Neutrophil (primary cell): ENCODE results near the gene IL6R.
A peak's percentile ranks its signal among the peaks of the same experiment; 100 is the strongest.

Experiments used
- H3K27ac ChIP-seq: fragments of 200-600 bp; sonication (generic); 2 replicates; pipeline ENCODE4 v1.5.1; 2016; ENCODE audit warnings: mild to moderate bottlenecking, moderate library complexity
- H3K27me3 ChIP-seq: fragments of 200-600 bp; sonication (generic); 2 replicates; pipeline ENCODE4 v1.6.0; 2016; ENCODE audit warnings: mild to moderate bottlenecking
- H3K36me3 ChIP-seq: fragments of 200-600 bp; sonication (generic); 2 replicates; pipeline ENCODE4 v1.5.1; 2017
- H3K4me1 ChIP-seq, 2 experiments: fragments of 200-600 bp in 1 of 2; sonication (generic) in 1 of 2; 1 replicate in 1 of 2; 2 replicates in 1 of 2; pipeline versions ENCODE4 v1.5.1 to v1.6.1; 2013 to 2016; ENCODE audit warnings: low read depth in 1 of 2, low read length in 1 of 2, mild to moderate bottlenecking in 1 of 2, moderate library complexity in 1 of 2; ENCODE audit not compliant: control insufficient read depth in 1 of 2, insufficient read depth in 1 of 2
- H3K4me3 ChIP-seq, 2 experiments: fragments of 200-600 bp in 1 of 2; sonication (generic) in 1 of 2; 1 replicate in 1 of 2; 2 replicates in 1 of 2; pipeline ENCODE4 v1.5.1; 2013 to 2016; ENCODE audit warnings: low read depth in 1 of 2, low read length in 1 of 2, mild to moderate bottlenecking in 1 of 2, moderate library complexity in 1 of 2
- H3K9me3 ChIP-seq: fragments of 200-600 bp; sonication (generic); 2 replicates; pipeline ENCODE4 v1.5.1; 2016
- CTCF ChIP-seq: fragments of 200-600 bp; sonication (generic); IDR thresholded peaks from 2 replicates; pipeline ENCODE4 v1.5.1; 2016; ENCODE audit warnings: antibody characterized with exemption

IL6R gene

GRCh38 chr1:154492115-154492514, 87.0 kb downstream of the IL6R start:
- Histone ChIP-seq H3K36me3 (no peaks in the 10 kb centered on the region), H3K27me3 (peaks cover 18% of the 10 kb centered on the region), H3K4me3 (no peak overlapping the region), H3K9me3 (no peaks in the 10 kb centered on the region), H3K27ac (peak overlapping the region; percentile 72), H3K4me1 (peaks cover 30% of the 10 kb centered on the region in 2 experiments)
- no peak for TF ChIP-seq CTCF

DNA sequence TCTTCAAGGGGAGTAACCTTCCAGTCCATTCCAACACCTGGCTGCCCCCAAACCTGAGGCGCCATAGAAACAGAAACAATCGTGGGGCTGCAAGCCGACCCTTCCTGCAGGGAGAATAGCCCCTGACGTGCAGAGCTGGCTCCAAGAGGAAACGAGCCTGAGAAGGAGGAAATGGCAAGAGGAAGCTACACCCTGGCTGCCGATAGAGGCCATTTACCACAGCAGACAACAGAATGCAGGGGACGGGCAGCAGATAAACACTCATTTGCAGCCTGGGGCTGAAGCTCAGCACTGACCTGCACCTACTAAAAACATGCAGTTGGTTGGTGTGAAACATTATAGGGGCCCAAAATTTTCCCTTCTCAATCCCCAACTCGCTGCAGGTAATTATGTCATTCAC, 88.1 kb downstream of the IL6R start:
- Histone ChIP-seq H3K9me3 (no peaks in the 10 kb centered on the region), H3K4me1 (peaks cover 28 to 30% of the 10 kb centered on the region in 2 experiments), H3K4me3 (peak overlapping the region in 1 of 2 experiments; percentile 2), H3K27ac (peak overlapping the region; percentile 72), H3K27me3 (peaks cover 29% of the 10 kb centered on the region), H3K36me3 (no peaks in the 10 kb centered on the region)
- no peak for TF ChIP-seq CTCF

- Histone ChIP-seq H3K4me1 (peaks cover 27 to 43% of the 10 kb centered on the region in 2 experiments), H3K9me3 (no peaks in the 10 kb centered on the region), H3K27ac (no peak overlapping the region), H3K27me3 (peaks cover 53% of the 10 kb centered on the region), H3K36me3 (no peaks in the 10 kb centered on the region), H3K4me3 (no peak overlapping the region)
- no peak for TF ChIP-seq CTCF
Measured at GRCh38 chr1:154495496-154496273, 90.5 kb downstream of the IL6R start.

GRCh38 chr1:154496383-154496782, 91.2 kb downstream of the IL6R start:
- Histone ChIP-seq H3K27me3 (peaks cover 60% of the 10 kb centered on the region), H3K36me3 (no peaks in the 10 kb centered on the region), H3K4me1 (peaks cover 29 to 46% of the 10 kb centered on the region in 2 experiments), H3K9me3 (no peaks in the 10 kb centered on the region), H3K27ac (no peak overlapping the region), H3K4me3 (no peak overlapping the region)
- no peak for TF ChIP-seq CTCF

GRCh38 chr1:154497026-154497806, 92.1 kb downstream of the IL6R start:
- no peaks in the 10 kb centered on the region for H3K9me3 ChIP-seq
- H3K27ac ChIP-seq: no peak overlapping the region
- H3K27me3 ChIP-seq: peaks cover 68% of the 10 kb centered on the region
- H3K4me1 ChIP-seq: peaks cover 29 to 45% of the 10 kb centered on the region in 2 experiments
- H3K36me3 ChIP-seq: no peaks in the 10 kb centered on the region
- TF ChIP-seq CTCF: no peak
- no peak overlapping the region for H3K4me3 ChIP-seq
